Gastrocnemius medialis (tissue), 4 donors: Measurements from ENCODE around the gene SRPK2. TPM values are rescaled to one million over a fixed set of nuclear protein-coding genes. Genes with fewer than 3 reads are reported as not detected.
"Not testable (repeated sequence)": the region's sequence is repeated elsewhere in the genome, so short reads cannot be mapped to it uniquely, and the experiment has no call there.

Experiments used
- ATAC-seq, 2 donors: fragments of 150-250 bp; one replicate each; pipeline ENCODE4 v1.9.1; 2016
- DNase-seq, 2 donors: peaks; one replicate each; pipeline ENCODE4 v3.0.0-alpha.2; 2019
- H3K27ac ChIP-seq, 4 donors: fragments of 200-600 bp; sonication (generic); 1 replicate in 1 of 4; 2 replicates in 3 of 4; pipeline ENCODE4 v1.5.1; 2016 to 2018; ENCODE audit warnings: mild to moderate bottlenecking in 2 of 4, moderate library complexity in 1 of 4
- H3K27me3 ChIP-seq, 3 donors: fragments of 200-600 bp; sonication (generic) in 2 of 3; 1 replicate in 1 of 3; 2 replicates in 2 of 3; pipeline versions ENCODE4 v1.5.1 to v1.6.0; 2016 to 2019; ENCODE audit warnings: mild to moderate bottlenecking in 1 of 3, moderate library complexity in 1 of 3
- H3K36me3 ChIP-seq, 2 donors: fragments of 200-600 bp; sonication (generic) in 1 of 2; one replicate each; pipeline ENCODE4 v1.5.1; 2017 to 2018
- H3K4me1 ChIP-seq, 2 donors: fragments of 200-600 bp; sonication (generic) in 1 of 2; one replicate each; pipeline ENCODE4 v1.5.1; 2016 to 2017; ENCODE audit warnings: mild to moderate bottlenecking in 2 of 2
- H3K4me3 ChIP-seq, 4 donors: fragments of 200-600 bp; sonication (generic) in 3 of 4; 1 replicate in 1 of 4; 2 replicates in 3 of 4; pipeline ENCODE4 v1.5.1; 2016 to 2019; ENCODE audit warnings: mild to moderate bottlenecking in 2 of 4
- H3K9me3 ChIP-seq, 3 donors: fragments of 200-600 bp; sonication (generic) in 2 of 3; 1 replicate in 1 of 3; 2 replicates in 2 of 3; pipeline ENCODE4 v1.5.1; 2016 to 2019
- POLR2A ChIP-seq, 2 donors: fragments of 450-650 bp; IDR thresholded peaks; one replicate each; pipeline ENCODE4 v1.6.1; 2017; ENCODE audit warnings: antibody characterized with exemption in 2 of 2, mild to moderate bottlenecking in 2 of 2, moderate library complexity in 2 of 2
- in situ Hi-C, 4 donors: fragments of 200-750 bp; cut with MboI; loops; one replicate each; pipeline versions ENCODE4 v1.15.0 to v1.8.0; 2017; ENCODE audit warnings: low sequenced_read_pairs in 4 of 4
- intact Hi-C: fragments of 100-400 bp; cut with DNase I; formaldehyde crosslinking; loops from one replicate; pipeline ENCODE4 v1.15.1; 2023; ENCODE audit warnings: low total_unique reads
- total RNA-seq, 4 donors: library from RNA; depleted of rRNA; stranded (reverse); fragments of >200 nt; gene quantifications; one replicate each; pipeline versions ENCODE4 v1.1.0 to v1.2.3, GENCODE V29; 2016
- TF ChIP-seq, protein P1 (sequence below), 5 experiments: fragments of 450-650 bp in 3 of 5; fragments of 200-600 bp in 2 of 5; sonication (generic) in 2 of 5; IDR thresholded peaks in 4 of 5; conservative IDR thresholded peaks in 1 of 5; 1 replicate in 4 of 5; 2 replicates in 1 of 5; pipeline ENCODE4 v1.5.1; 2016 to 2019; ENCODE audit warnings: antibody characterized with exemption in 5 of 5, mild to moderate bottlenecking in 3 of 5, moderate library complexity in 3 of 5

SRPK2 gene
- total RNA-seq, 4 donors from 2014 or later: 18.1 to 49.0 (median 21.3) TPM

DNA sequence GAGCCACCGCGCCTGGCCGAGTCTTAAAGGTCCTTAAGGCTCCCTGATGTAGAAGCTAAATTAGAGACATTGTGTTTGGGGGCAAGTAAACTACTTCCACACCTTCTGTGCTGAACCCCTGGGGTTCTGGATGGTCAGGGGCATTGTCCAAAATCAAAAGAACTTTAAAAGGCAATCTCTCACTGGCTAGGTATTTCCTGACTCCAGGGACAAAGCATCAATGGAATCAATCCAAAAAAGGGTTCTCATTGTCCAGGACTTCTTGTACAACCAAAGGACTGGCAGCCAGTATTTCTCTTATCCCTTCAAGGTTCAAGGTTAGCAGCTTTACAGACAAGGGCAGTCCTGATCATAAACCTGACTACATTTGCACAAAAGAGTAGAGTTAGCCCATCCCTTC, 24.0 kb downstream of the SRPK2 start:
- no peaks in the 10 kb centered on the region for H3K36me3 ChIP-seq
- H3K9me3 ChIP-seq: no peaks in the 10 kb centered on the region
- H3K27me3 ChIP-seq: no peaks in the 10 kb centered on the region
- H3K4me1 ChIP-seq: no peaks in the 10 kb centered on the region
- intact Hi-C loops (no loop called here), in situ Hi-C loops (no loop called here)
- TF ChIP-seq, protein P1, sequence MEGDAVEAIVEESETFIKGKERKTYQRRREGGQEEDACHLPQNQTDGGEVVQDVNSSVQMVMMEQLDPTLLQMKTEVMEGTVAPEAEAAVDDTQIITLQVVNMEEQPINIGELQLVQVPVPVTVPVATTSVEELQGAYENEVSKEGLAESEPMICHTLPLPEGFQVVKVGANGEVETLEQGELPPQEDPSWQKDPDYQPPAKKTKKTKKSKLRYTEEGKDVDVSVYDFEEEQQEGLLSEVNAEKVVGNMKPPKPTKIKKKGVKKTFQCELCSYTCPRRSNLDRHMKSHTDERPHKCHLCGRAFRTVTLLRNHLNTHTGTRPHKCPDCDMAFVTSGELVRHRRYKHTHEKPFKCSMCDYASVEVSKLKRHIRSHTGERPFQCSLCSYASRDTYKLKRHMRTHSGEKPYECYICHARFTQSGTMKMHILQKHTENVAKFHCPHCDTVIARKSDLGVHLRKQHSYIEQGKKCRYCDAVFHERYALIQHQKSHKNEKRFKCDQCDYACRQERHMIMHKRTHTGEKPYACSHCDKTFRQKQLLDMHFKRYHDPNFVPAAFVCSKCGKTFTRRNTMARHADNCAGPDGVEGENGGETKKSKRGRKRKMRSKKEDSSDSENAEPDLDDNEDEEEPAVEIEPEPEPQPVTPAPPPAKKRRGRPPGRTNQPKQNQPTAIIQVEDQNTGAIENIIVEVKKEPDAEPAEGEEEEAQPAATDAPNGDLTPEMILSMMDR (IDR thresholded peaks at IDR 0.05 in 4 of 5, conservative IDR thresholded peaks at IDR 0.05 in 1 of 5): no peak
- TF ChIP-seq POLR2A (IDR thresholded peaks at IDR 0.05): no peak
- no peak overlapping the region for H3K4me3 ChIP-seq
- ATAC-seq (no peak), DNase-seq (no peak)
- no peak overlapping the region for H3K27ac ChIP-seq

DNA sequence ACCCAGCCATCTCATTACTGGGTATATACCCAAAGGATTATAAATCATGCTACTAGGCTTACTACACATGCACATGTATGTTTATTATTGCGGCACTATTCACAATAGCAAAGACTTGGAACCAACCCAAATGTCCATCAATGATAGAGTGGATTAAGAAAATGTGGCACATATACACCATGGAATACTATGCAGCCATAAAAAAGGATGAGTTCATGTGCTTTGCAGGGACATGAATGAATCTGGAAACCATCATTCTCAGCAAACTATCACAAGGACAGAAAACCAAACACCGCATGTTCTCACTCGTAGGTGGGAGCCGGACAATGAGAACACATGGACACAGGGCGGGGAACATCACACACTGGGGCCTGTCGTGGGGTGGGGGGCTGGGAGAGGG, 25.1 kb downstream of the SRPK2 start:
- H3K4me3 ChIP-seq, H3K36me3 ChIP-seq, H3K27me3 ChIP-seq, in situ Hi-C loops, DNase-seq, H3K27ac ChIP-seq, H3K4me1 ChIP-seq, ATAC-seq, intact Hi-C loops, H3K9me3 ChIP-seq: not testable (repeated sequence)

DNA sequence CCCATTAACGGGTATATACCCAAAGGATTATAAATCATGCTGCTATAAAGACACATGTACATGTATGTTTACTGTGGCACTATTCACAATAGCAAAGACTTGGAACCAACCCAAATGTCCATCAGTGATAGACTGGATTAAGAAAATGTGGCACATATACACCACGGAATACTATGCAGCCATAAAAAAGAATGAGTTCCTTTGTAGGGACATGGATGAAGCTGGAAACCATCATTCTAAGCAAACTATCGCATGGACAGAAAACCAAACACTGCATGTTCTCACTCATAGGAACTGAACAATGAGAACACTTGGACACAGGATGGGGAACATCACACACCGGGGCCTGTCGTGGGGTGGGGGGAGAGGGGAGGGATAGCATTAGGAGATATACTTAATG, 26.0 kb downstream of the SRPK2 start:
- intact Hi-C loops, DNase-seq, H3K4me3 ChIP-seq, H3K9me3 ChIP-seq, H3K27ac ChIP-seq, H3K36me3 ChIP-seq, H3K4me1 ChIP-seq, ATAC-seq, in situ Hi-C loops, H3K27me3 ChIP-seq: not testable (repeated sequence)

DNA sequence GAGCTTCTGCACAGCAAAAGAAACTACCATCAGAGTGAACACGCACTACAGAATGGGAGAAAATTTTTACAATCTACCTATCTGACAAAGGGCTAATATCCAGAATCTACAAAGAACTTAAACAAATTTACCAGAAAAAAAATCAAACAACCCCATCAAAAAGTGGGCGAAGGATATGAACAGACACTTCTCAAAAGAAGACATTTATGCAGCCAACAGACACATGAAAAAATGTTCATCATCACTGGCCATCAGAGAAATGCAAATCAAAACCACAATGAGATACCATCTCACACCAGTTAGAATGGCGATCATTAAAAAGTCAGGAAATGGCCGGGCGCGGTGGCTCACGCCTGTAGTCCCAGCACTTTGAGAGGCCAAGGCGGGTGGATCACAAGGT, 26.7 kb downstream of the SRPK2 start:
- H3K27ac ChIP-seq, DNase-seq, H3K27me3 ChIP-seq, H3K36me3 ChIP-seq, H3K9me3 ChIP-seq, ATAC-seq, H3K4me3 ChIP-seq, intact Hi-C loops, in situ Hi-C loops, H3K4me1 ChIP-seq: not testable (repeated sequence)

DNA sequence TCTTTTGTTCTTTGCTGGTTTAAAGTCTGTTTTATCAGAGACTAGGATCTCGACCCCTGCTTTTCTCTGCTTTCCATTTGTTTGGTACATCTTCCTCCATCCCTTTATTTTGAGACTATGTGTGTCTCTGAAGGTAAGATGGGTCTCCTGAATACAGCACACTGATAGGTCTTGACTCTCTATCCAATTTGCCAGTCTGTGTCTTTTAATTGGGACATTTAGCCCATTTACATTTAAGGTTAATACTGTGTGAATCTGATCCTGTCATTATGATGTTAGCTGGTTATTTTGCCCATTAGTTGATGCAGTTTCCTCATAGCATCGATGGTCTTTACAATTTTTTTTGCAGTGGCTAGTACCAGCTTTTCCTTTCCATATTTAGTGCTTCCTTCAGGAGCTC, 28.6 kb downstream of the SRPK2 start:
- H3K4me1 ChIP-seq: peaks cover 11 to 12% of the 10 kb centered on the region in 2 donors
- DNase-seq, H3K36me3 ChIP-seq, ATAC-seq, intact Hi-C loops, in situ Hi-C loops, H3K4me3 ChIP-seq, H3K27me3 ChIP-seq, H3K27ac ChIP-seq, H3K9me3 ChIP-seq: not testable (repeated sequence)

DNA sequence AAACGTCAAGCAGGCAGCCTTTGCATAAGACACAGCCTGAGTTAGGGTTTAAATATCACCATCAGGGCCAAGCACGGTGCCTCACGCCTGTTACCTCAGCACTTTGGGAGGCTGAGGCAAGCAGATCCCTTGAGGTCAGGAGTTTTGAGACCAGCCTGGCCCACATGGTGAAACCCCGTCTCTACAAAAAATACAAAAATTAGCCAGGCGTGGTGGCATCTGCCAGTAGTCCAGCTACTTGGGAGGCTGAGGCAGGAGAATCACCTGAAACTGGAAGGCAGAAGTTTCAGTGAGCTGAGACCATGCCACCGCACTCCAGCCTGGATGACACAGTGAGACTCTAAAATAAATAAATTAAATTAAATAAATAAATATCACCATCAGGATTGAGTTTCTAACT, 33.0 kb downstream of the SRPK2 start:
- H3K27me3 ChIP-seq: no peaks in the 10 kb centered on the region
- H3K4me1 ChIP-seq: peaks cover 46% of the 10 kb centered on the region in 2 donors
- intact Hi-C loops (no loop called here), in situ Hi-C loops (no loop called here)
- TF ChIP-seq, protein P1 (IDR thresholded peaks at IDR 0.05 in 4 of 5, conservative IDR thresholded peaks at IDR 0.05 in 1 of 5): no peak
- no peak for TF ChIP-seq POLR2A (IDR thresholded peaks at IDR 0.05)
- DNase-seq (no peak), ATAC-seq (no peak)
- no peak overlapping the region for H3K4me3 ChIP-seq
- H3K9me3 ChIP-seq: no peaks in the 10 kb centered on the region
- H3K36me3 ChIP-seq: no peaks in the 10 kb centered on the region
- no peak overlapping the region for H3K27ac ChIP-seq

DNA sequence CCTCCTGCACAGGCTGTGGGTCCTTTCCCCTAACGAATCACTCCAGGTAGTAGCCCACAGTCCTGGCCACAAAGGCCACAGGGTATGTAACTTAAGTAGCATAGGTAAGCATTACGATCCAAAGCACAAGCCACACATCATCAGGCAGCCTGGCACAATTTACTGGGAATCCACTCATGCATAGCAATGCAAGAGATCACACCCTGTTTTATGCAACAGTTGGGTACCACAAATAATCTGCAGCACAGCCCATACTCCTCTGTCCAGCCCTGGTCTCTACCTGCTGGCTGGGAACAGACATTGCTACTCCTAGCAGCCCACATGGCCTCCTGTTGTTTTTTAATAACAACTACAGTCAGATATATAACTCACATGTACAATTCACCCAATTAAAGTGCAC, 34.3 kb downstream of the SRPK2 start:
- peaks cover 46% of the 10 kb centered on the region in 2 donors for H3K4me1 ChIP-seq
- peak overlapping the region in 1 of 4 donors; percentile 2 for H3K27ac ChIP-seq
- H3K36me3 ChIP-seq: no peaks in the 10 kb centered on the region
- H3K27me3 ChIP-seq: no peaks in the 10 kb centered on the region
- in situ Hi-C loops: no loop called here
- H3K4me3 ChIP-seq: no peak overlapping the region
- no peaks in the 10 kb centered on the region for H3K9me3 ChIP-seq
- no peak for TF ChIP-seq POLR2A (IDR thresholded peaks at IDR 0.05)
- TF ChIP-seq, protein P1 (IDR thresholded peaks at IDR 0.05 in 4 of 5, conservative IDR thresholded peaks at IDR 0.05 in 1 of 5): no peak
- ATAC-seq (no peak), DNase-seq (no peak)
- intact Hi-C loops: no loop called here
